Neural crest cell (in vitro differentiated cells): ENCODE results near the gene TMPRSS12. TPM values are rescaled to one million over a fixed set of nuclear protein-coding genes. Genes with fewer than 3 reads are reported as not detected.
"Not testable (repeated sequence)": the region's sequence is repeated elsewhere in the genome, so short reads cannot be mapped to it uniquely, and the experiment has no call there.

ENCODE experiments used
- DNase-seq: peaks from one replicate; pipeline ENCODE4 v3.0.0; 2021; ENCODE audit warnings: low read depth, mixed read lengths, low spot score
- H3K27ac Mint-ChIP-seq: one replicate; pipeline ENCODE4 v1.8.0; 2021; ENCODE audit warnings: mild to moderate bottlenecking, mixed read lengths; ENCODE audit not compliant: unreplicated experiment
- H3K27me3 Mint-ChIP-seq: 2 replicates; pipeline ENCODE4 v1.8.0; 2021; ENCODE audit warnings: low read depth, mild to moderate bottlenecking, mixed read lengths
- H3K36me3 Mint-ChIP-seq: 2 replicates; pipeline ENCODE4 v1.8.0; 2021; ENCODE audit warnings: low read depth, mild to moderate bottlenecking, mixed read lengths
- H3K4me1 Mint-ChIP-seq: 2 replicates; pipeline ENCODE4 v1.8.0; 2021; ENCODE audit warnings: mixed read lengths
- H3K4me3 Mint-ChIP-seq: one replicate; pipeline ENCODE4 v1.8.0; 2021; ENCODE audit warnings: mild to moderate bottlenecking, mixed read lengths
- H3K9me3 Mint-ChIP-seq: 2 replicates; pipeline ENCODE4 v1.8.0; 2021; ENCODE audit warnings: mixed read lengths
- CTCF ChIP-seq: fragments of 200-600 bp; sonication (generic); conservative IDR thresholded peaks from 2 replicates; pipeline ENCODE4 v1.5.0; 2021; ENCODE audit warnings: antibody characterized with exemption, mild to moderate bottlenecking
- long read RNA-seq: library from polyadenylated mRNA; unstranded; transcript quantifications from one replicate; pipeline ENCODE4 v2.0.0, GENCODE V29; 2020
- total RNA-seq: library from RNA; stranded (reverse); gene quantifications from 2 replicates; pipeline ENCODE4 v1.2.1, GENCODE V29; 2021

The TMPRSS12 gene
- total RNA-seq = not detected in 2 replicates
- long read RNA-seq = 0 reads

GRCh38 chr12:50842637-50843493 is at the start of gene TMPRSS12:
Gene TMPRSS12, plus strand, starts transcription at chr12:50842926. Its CDS starts 39 bp downstream, at chr12:50842965.
- no peak within 1 kb of the TSS for H3K4me3 Mint-ChIP-seq
- no peak for DNase-seq
- H3K4me1 Mint-ChIP-seq = no peaks in the 10 kb centered on the region
- H3K36me3 Mint-ChIP-seq = peaks cover 3% of the 10 kb centered on the region
- TF ChIP-seq CTCF = no peak
- H3K9me3 Mint-ChIP-seq = peaks cover 15% of the 10 kb centered on the region
- H3K27me3 Mint-ChIP-seq = no peaks in the 10 kb centered on the region
- H3K27ac Mint-ChIP-seq = peak within 1 kb of the TSS; percentile 52

GRCh38 chr12:50799908-50800307 is 42.8 kb upstream of the TMPRSS12 start:
- DNase-seq = no peak
- Mint-ChIP-seq H3K36me3 (peaks cover 58% of the 10 kb centered on the region), H3K27ac (no peak overlapping the region), H3K4me3 (no peak overlapping the region), H3K9me3 (peaks cover 13% of the 10 kb centered on the region), H3K27me3 (no peaks in the 10 kb centered on the region), H3K4me1 (no peaks in the 10 kb centered on the region)
- TF ChIP-seq CTCF = no peak

- TF ChIP-seq CTCF = no peak
- DNase-seq = no peak
- Mint-ChIP-seq H3K9me3 (peaks cover 13% of the 10 kb centered on the region), H3K27ac (no peak overlapping the region), H3K4me3 (no peak overlapping the region), H3K36me3 (peaks cover 39% of the 10 kb centered on the region), H3K4me1 (no peaks in the 10 kb centered on the region), H3K27me3 (no peaks in the 10 kb centered on the region)
Measured at GRCh38 chr12:50803230-50803875, 39.4 kb upstream of the TMPRSS12 start.

- no peak for TF ChIP-seq CTCF
- Mint-ChIP-seq H3K4me1 (no peaks in the 10 kb centered on the region), H3K4me3 (no peak overlapping the region), H3K27me3 (no peaks in the 10 kb centered on the region), H3K9me3 (no peaks in the 10 kb centered on the region), H3K27ac (no peak overlapping the region), H3K36me3 (peaks cover 21% of the 10 kb centered on the region)
- DNase-seq = no peak
Measured at GRCh38 chr12:50806176-50806575, 36.5 kb upstream of the TMPRSS12 start.

- peaks cover 12% of the 10 kb centered on the region for H3K36me3 Mint-ChIP-seq
- not testable (repeated sequence) for H3K27me3 Mint-ChIP-seq, H3K9me3 Mint-ChIP-seq, H3K4me3 Mint-ChIP-seq, H3K4me1 Mint-ChIP-seq, H3K27ac Mint-ChIP-seq, DNase-seq
Measured at GRCh38 chr12:50809131-50809530, 33.6 kb upstream of the TMPRSS12 start.

- not testable (repeated sequence) for H3K27me3 Mint-ChIP-seq, H3K27ac Mint-ChIP-seq, H3K9me3 Mint-ChIP-seq, DNase-seq, H3K4me1 Mint-ChIP-seq, H3K4me3 Mint-ChIP-seq
- H3K36me3 Mint-ChIP-seq = peaks cover 14% of the 10 kb centered on the region
Measured at GRCh38 chr12:50814921-50815320, 27.8 kb upstream of the TMPRSS12 start.
